LoVo (cell line): ENCODE results near the gene MED28.
"Not testable (repeated sequence)": the region's sequence is repeated elsewhere in the genome, so short reads cannot be mapped to it uniquely, and the experiment has no call there.

ENCODE experiments used
- DNase-seq: peaks from one replicate; pipeline ENCODE4 v3.0.0-alpha.2; 2016; ENCODE audit warnings: low spot score

Gene MED28

DNA sequence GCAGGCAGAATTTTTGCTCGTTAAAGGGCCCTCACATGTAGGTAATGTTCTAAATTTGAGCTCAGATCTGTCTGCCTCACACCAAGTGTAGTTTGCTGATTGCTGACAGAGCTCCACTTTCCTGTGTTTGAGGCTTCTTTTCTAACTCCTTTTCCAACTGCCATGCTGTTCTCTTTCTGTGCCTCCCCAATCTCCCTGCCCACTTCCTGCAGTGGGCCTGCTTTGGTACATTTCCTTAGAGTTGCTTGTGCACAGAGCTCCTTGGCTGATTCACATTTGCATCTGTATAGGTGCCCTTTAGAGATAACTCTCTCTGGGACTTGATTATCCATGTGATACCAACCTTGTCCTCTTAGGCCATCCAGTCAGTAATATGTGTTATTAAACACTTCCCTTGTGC lies 4.5 kb downstream of the MED28 start:
- no peak for DNase-seq

GRCh38 chr4:17619416-17620105 lies 5.1 kb downstream of the MED28 start:
- DNase-seq, result no peak

DNA sequence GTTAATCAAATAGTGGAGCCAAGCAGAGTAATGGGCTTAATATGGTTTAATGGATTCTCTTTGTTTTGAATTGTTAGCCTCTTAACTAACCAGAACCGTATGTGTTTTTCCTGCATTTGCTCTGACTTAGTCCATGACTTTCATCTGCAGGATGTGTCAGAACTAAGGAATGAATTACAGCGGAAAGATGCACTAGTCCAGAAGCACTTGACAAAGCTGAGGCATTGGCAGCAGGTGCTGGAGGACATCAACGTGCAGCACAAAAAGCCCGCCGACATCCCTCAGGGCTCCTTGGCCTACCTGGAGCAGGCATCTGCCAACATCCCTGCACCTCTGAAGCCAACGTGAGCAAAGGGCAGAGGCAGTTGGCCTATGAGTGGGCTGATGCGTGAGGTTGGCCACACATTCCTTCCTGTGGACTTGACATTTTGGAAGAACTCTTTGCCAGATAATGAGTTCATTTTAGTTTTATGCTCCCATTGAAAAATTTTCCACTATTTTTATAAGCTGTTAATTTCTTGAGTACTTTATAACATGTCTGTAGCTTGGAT lies 9.1 kb downstream of the MED28 start:
- no peak for DNase-seq

DNA sequence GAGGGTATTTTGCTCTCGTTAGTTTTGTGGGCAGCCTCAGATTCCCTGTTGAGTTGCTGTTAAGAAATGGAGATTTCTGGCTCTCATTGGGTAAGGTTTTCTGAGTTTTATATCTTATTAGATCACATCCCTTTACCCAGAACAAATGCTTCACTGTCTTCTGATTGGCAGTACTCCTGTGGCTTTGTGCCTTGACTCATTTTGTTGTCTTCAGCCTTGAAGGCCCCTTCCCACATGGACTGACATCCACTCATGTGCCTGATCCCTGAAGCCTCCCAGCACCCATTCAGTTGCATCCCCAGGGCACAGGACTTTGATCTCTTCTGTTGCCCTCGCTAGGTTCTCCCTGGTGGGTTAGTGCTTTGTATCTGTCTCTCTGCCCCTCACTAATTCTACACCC lies 10.4 kb downstream of the MED28 start:
- no peak for DNase-seq

GRCh38 chr4:17630228-17630627 lies 15.8 kb downstream of the MED28 start:
- no peak for DNase-seq

DNA sequence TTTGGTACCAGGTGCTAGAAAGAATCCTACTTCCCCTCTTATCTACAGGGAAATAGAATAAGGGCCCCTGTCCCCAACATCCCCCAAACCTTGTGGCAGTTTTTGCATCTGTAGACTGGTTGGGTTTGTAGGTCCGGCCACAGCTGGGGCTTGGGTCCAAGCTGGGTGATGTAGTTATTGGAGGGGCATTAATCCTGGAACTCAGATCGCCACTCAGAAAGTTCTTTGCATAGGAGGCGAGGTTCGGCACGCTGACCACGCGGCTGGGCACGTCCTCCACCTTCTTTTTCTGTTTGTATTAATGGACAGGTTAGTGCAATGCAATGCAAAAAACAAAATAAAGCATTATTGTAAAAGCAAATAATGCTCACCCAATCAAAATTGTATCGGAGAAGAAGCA lies 19.2 kb downstream of the MED28 start:
- no peak for DNase-seq

DNA sequence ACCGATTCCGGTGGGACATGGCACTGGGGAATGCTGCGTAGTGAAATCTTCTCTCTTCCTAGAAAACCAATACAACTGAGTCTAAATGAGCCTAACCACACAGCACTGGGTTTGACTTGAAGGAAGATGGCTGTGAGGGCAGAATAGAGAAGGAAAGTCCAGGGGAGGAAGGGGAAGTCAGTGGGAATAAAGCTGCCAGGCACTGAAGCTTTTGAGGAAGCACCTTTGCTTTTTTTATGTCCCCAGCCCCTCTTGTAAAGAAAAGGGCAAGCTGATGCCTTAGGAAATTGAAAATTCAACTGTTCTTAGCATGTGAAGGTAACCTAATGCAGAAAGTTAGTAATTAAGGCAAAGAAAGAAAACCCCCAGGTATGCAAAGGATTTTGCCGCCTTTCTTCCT lies 20.6 kb downstream of the MED28 start:
- no peak for DNase-seq

GRCh38 chr4:17636341-17636695 lies 21.9 kb downstream of the MED28 start:
- no peak for DNase-seq

- peak; percentile 68 for DNase-seq
Observed at GRCh38 chr4:17636696-17637622, 22.5 kb downstream of the MED28 start.

- no peak for DNase-seq
Observed at GRCh38 chr4:17639136-17639535, 24.7 kb downstream of the MED28 start.

DNA sequence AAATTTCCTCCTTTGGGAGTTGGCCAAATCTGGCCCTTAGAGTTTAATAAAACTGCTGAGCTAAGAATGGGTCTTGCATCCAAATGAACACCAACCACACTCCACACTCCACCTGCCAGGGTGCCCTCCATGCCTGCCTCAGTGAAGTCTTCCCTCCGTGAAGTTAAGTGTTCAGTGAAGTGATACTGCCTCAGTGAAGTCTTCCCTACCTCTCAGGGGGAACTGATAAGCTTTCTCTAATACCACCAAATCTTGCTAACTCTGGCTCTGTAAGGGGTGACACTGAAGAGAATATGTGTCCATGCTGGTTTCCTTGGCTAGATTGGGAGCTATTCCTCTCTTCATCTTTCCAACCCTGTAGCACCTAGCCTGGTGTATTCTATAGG lies 27.9 kb downstream of the MED28 start:
- DNase-seq, result no peak

DNA sequence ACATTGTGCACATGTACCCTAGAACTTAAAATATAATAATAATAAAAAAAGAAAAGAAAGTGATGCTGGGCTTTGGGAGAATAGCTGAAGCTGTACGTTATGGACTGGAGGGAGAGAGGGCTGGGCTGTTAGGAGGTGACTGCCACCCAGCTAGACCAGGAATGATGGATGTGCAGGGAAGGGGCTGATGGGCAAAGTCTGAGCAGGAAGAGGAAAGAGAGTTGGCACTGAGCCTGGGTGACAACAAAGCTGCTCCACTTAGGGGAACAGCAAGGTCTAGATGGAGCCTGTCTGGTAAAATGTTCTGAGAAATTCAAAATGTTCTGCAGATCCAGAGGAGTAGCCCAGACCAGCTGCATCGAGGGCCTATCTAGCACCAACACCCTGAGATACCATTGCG lies 32.3 kb downstream of the MED28 start:
- DNase-seq, result no peak

DNA sequence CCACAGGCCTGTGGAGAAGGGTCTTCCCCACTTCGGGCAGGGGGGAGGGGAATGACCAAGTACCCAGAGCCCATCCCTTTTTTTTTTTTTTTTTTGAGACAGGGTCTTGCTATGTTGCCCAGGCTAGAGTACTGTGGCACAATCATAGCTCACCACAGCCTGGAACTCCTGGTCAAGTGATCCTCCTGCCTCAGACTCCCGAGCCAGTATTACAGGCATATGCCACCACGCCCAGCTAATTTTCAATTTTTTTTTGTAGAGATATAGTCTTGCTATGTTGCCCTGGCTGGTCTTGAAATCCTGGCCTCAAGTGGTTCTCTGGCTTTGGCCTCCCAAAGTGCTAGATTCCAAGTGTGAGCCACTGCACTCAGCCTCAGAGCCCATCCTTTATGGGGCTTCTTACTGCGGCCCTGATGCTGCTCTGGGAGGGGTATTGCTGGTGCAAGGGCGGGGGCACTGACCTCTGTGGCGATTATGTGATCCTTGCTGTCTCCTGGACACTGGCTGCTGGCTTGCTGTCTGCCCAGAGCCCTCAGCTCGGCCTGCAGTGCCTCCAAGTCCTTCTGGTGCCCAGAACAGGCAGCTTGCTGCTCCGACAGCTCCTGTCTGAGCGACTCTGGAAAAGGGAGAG lies 32.9 kb downstream of the MED28 start:
- DNase-seq, result no peak

- no peak for DNase-seq
Observed at GRCh38 chr4:17647927-17648326, 33.5 kb downstream of the MED28 start.

- no peak for DNase-seq
Observed at GRCh38 chr4:17650406-17650805, 36.0 kb downstream of the MED28 start.

DNA sequence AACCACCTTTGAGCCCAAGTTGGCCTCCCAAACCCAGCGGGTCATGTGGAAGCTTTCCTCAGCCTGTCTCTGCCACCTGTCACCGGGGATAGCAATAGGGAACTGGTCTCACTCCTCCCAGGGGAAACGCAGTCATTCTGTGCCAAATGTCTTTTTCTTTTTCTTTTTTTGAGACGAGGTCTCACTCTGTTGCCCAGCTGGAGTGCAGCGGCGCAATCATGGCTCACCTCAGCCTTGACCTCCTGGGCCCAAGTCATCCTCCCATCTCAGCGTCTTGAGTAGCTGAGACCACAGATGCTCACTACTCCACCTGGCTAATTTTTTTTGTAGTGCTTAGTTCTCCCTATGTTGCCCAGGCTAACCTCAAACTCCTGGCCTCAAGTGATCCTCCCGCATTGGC lies 40.3 kb downstream of the MED28 start:
- DNase-seq, result no peak

GRCh38 chr4:17657090-17657489 lies 42.6 kb downstream of the MED28 start:
- no peak for DNase-seq

DNA sequence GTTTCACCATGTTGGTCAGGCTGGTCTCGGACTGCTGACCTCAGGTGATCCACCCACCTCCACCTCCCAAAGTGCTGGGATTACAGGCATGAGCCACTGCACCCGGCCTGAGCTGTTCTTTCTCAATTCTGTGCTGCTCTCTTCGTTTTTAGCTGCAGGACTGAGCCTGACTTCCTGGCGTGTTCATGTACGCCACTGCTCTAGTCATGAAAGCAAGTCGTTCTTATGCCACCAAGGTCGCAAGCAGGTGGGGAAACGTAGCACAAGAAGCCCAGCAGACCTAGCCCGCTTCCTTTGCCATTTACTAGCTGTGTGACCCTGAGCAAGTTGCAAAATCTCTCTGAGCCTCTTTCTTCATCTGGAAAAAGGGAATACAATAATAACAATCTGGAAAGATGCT lies 43.4 kb downstream of the MED28 start:
- no peak for DNase-seq

DNA sequence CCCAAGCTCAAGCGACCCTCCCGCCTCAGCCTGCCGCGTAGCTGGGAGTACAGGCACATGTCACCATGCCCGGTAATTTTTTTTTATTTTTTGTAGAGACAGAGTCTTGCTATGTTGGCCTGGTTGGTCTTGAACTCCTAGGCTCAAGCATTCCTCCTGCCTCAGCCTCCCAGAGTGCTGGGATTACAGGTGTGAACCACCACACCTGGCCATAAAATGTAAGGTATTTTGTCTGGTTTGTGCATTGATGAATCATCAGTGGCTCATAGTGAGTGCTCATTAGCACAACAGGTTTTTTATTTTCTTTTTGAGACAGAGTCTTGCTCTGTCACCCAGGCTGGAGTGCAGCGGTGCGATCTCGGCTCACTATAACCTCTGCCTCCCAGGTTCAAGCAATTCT lies 44.8 kb downstream of the MED28 start:
- not testable (repeated sequence) for DNase-seq

DNA sequence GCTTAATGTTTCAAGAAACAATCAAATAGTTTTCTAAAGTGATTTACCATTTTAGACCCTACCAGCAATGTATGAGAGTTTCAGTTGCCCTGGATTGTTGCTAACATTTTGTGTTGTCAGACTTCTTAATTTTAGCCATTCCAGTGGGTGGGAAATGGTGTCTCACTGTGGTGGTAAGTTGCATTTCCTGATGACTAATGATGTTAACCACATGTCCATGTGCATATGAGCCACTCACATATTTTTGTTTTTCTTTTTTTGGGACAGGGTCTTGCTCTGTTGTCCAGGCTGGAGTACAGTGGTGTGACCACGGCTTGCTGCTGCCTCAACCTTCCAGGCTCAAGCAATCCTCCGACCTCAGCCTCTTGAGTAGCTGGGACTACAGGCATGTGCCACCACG lies 48.3 kb downstream of the MED28 start:
- no peak for DNase-seq

GRCh38 chr4:17664755-17665154 lies 50.3 kb downstream of the MED28 start:
- no peak for DNase-seq

GRCh38 chr4:17665346-17665745 lies 50.9 kb downstream of the MED28 start:
- no peak for DNase-seq

DNA sequence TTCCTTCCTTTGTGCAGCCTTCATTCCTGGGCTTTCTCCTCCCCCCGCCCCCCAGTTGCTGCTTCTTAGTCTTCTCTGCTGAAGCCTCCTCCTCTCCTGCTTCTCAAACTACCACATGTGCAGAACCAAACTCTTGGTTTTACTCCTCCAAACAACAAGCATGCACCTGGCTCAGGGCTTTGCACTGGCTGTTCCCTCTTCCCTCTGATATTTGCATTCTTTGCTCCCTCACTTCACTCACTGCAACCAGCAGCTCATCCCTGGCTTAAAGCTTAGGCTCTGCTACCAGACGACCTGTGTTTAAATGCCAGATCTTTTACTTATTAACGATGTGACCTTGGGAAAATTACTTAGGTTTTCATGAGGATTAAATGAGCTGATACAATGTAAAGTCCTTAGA lies 51.4 kb downstream of the MED28 start:
- no peak for DNase-seq
